Mononuclear cell (primary cell): Measurements from ENCODE around the gene C6orf47. TPM values are rescaled to one million over a fixed set of nuclear protein-coding genes. Genes with fewer than 3 reads are reported as not detected.
"Not testable (repeated sequence)": the region's sequence is repeated elsewhere in the genome, so short reads cannot be mapped to it uniquely, and the experiment has no call there.

Experiments
- H3K27me3 ChIP-seq: 2 replicates; pipeline ENCODE4 v1.6.0; 2011; ENCODE audit warnings: low read length, control low read depth; ENCODE audit not compliant: insufficient read depth
- H3K4me1 ChIP-seq: 2 replicates; pipeline ENCODE4 v1.5.1; 2011; ENCODE audit warnings: mild to moderate bottlenecking, low read length, control low read depth; ENCODE audit not compliant: insufficient read depth
- H3K4me3 ChIP-seq: 2 replicates; pipeline ENCODE4 v1.5.1; 2011; ENCODE audit warnings: mild to moderate bottlenecking, low read length, moderate library complexity
- H3K9me3 ChIP-seq: 2 replicates; pipeline ENCODE4 v1.5.1; 2011; ENCODE audit warnings: low read depth, mild to moderate bottlenecking, control low read depth, low read length
- total RNA-seq: library from RNA; depleted of rRNA; stranded (reverse); fragments of >200 nt; gene quantifications from one replicate; pipeline ENCODE4 v1.2.3, GENCODE V29; 2012

Gene C6orf47, protein sequence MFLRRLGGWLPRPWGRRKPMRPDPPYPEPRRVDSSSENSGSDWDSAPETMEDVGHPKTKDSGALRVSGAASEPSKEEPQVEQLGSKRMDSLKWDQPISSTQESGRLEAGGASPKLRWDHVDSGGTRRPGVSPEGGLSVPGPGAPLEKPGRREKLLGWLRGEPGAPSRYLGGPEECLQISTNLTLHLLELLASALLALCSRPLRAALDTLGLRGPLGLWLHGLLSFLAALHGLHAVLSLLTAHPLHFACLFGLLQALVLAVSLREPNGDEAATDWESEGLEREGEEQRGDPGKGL
- total RNA-seq, result 14.6 TPM

GRCh38 chr6:31660381-31661261 is at the start of gene C6orf47:
Gene C6orf47 (minus strand): TSS chr6:31660778. CDS start chr6:31659947, 831 bp downstream.
- Histone ChIP-seq H3K4me3 (peak within 1 kb of the TSS; percentile 86), H3K27me3 (no peaks in the 10 kb centered on the region), H3K4me1 (peaks cover 72% of the 10 kb centered on the region), H3K9me3 (no peaks in the 10 kb centered on the region)

GRCh38 chr6:31709157-31709556 is 48.6 kb upstream of the C6orf47 start:
- H3K9me3 ChIP-seq, H3K4me3 ChIP-seq, H3K27me3 ChIP-seq: not testable (repeated sequence)
- peaks cover 16% of the 10 kb centered on the region for H3K4me1 ChIP-seq

DNA sequence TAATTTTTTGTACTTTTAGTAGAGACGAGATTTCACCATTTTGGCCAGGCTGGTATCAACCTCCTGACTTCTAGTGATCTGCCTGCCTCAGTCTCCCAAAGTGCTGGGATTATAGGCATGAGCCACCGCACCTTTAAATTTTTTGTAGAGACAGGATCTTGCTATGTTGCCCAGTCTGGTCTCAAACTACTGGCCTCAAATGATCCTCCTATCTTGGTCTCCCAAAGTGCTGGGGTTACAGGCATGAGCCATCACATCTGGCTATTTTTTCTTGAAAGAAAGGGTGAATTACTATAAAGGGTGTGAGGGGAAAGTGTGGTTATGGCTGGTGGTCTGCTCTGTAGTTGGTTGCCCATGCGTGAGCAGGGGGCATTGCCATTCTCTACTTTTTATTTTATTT is 47.6 kb upstream of the C6orf47 start:
- Histone ChIP-seq H3K4me1 (peaks cover 23% of the 10 kb centered on the region), H3K27me3 (no peaks in the 10 kb centered on the region), H3K9me3 (no peaks in the 10 kb centered on the region), H3K4me3 (no peak overlapping the region)

GRCh38 chr6:31707701-31708100 is 47.1 kb upstream of the C6orf47 start:
- Histone ChIP-seq H3K9me3 (no peaks in the 10 kb centered on the region), H3K4me3 (no peak overlapping the region), H3K4me1 (peaks cover 23% of the 10 kb centered on the region), H3K27me3 (no peaks in the 10 kb centered on the region)

GRCh38 chr6:31706599-31706998 is 46.0 kb upstream of the C6orf47 start, which contains the start of gene LY6G6F:
Gene LY6G6F (plus strand): TSS chr6:31706866. CDS start chr6:31706907, 41 bp downstream.
- Histone ChIP-seq H3K4me1 (peaks cover 28% of the 10 kb centered on the region), H3K27me3 (no peaks in the 10 kb centered on the region), H3K9me3 (no peaks in the 10 kb centered on the region)

GRCh38 chr6:31705931-31706330 is 45.4 kb upstream of the C6orf47 start:
- Histone ChIP-seq H3K4me3 (no peak overlapping the region), H3K27me3 (no peaks in the 10 kb centered on the region), H3K4me1 (peaks cover 28% of the 10 kb centered on the region), H3K9me3 (no peaks in the 10 kb centered on the region)

More at GRCh38 chr6:31706599-31706998, 46.0 kb upstream of the C6orf47 start, which contains the start of gene LY6G6F:
- no peak within 1 kb of the TSS for H3K4me3 ChIP-seq

DNA sequence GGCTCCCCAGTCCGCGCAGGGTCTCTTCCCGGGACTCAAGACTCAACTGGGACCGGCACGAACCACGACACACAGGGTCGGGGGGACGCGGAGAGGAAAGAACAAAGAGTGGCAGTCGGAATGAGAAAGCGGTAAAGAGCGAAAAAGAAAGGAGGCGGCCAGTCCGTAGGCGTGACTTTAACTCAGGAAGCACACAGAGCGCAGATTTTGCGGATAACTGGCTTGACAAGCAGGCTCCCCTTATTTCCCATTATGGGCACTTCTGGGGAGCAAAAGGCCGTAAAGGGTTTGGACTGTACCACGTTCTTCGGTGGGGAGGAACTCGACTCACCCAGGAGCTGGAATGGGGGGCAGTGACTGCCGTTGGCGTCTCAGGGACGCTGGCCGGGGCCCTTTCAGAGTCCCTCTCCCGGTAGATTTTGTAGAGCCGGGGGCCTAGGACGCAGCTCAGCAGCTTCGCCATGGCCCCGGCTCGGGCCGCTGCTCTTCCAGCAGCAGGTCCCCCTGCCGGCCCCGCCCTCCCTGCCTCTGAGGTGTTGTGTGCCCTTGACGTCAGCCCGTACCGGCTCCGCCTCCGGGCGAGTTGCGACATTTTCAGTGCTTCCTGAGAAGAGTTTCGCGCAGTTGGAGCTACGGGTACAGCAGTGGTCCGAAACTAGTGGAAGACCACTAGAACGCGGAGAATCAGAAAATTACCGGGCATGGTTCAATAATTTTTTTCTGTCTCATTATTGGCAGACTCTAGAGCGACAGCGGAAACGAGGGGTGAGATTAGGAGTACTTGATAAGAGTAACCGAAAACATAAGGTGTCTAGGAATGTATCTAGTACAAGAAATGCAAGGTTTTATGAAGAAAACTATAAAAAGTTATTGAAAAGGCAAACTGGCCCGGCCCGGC is 42.5 kb upstream of the C6orf47 start, which contains the start of gene ABHD16A:
ABHD16A (minus strand) TSS at position 506 of the 898 bp plus-strand sequence; CDS start at position 463, 43 bp downstream.
- Histone ChIP-seq H3K27me3 (no peaks in the 10 kb centered on the region), H3K4me1 (peaks cover 26% of the 10 kb centered on the region), H3K9me3 (no peaks in the 10 kb centered on the region), H3K4me3 (peak within 1 kb of the TSS; percentile 92)

DNA sequence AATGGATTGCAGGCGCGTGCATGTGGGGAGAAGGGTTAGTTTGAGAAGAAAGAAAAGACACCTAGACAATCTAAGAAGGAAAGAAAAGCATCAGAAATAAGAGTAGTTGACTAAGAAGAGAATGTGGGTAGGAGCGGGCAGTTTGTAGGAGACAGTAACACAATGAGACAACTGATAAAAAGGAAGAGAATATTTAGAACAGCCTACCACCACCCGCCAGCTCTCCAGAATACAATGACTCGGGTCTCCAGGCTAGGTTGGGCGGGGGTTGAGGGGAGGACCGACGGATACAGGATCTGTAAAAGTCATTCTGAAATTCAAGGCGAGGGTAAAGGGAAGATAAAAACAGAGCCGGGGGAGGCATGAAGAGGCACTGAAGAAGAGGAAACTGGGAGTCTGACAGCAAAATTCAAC is 41.8 kb upstream of the C6orf47 start:
- Histone ChIP-seq H3K4me3 (peak overlapping the region; percentile 92), H3K9me3 (no peaks in the 10 kb centered on the region), H3K27me3 (no peaks in the 10 kb centered on the region)

DNA sequence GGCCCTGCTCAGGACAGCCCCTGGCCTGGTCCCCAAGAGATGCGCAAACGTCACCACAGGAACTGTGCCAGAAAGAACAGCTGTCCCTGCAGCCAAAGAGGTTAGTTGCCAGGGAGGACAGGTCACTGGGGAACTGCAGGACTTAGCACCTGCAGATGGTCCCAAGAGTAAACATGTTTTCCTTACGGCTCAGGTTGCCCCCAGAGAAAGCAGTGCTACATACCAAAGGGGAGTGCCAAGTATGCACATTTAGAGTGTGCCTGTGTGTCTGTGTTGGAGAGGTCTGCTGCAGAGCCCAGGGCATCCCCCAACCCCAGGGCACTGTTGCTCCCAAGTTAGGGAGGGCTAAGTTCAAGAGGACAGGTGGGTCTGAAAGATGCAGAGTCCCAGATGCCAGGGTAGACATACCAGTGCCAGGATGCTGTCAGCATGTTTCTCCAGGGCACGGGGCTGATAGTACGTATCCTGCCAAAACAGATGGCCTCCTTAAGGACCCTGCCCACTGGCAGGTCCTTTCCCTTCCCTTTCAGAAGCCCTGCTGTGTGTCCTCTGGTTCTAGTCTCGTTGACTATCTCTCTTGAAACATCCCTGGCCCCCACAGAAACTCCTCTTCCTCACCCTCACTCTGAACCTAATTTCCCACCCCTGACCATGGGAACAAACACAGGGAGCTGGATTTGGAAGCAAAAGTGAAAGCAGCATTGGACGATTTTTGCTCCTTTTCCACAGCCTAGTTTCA is 41.3 kb upstream of the C6orf47 start:
- H3K4me3 ChIP-seq, result peak overlapping the region; percentile 92
- peaks cover 26% of the 10 kb centered on the region for H3K4me1 ChIP-seq
- H3K27me3 ChIP-seq, result no peaks in the 10 kb centered on the region
- no peaks in the 10 kb centered on the region for H3K9me3 ChIP-seq

More for the DNA sequence above, 41.8 kb upstream of the C6orf47 start:
- peaks cover 26% of the 10 kb centered on the region for H3K4me1 ChIP-seq

GRCh38 chr6:31700740-31701401 is 40.3 kb upstream of the C6orf47 start:
- H3K4me1 ChIP-seq, result peaks cover 26% of the 10 kb centered on the region
- H3K4me3 ChIP-seq, result no peak overlapping the region
- H3K9me3 ChIP-seq, result no peaks in the 10 kb centered on the region

GRCh38 chr6:31697555-31697954 is 37.0 kb upstream of the C6orf47 start:
- H3K4me1 ChIP-seq, result peaks cover 19% of the 10 kb centered on the region
- no peaks in the 10 kb centered on the region for H3K27me3 ChIP-seq
- H3K4me3 ChIP-seq, result no peak overlapping the region
- no peaks in the 10 kb centered on the region for H3K9me3 ChIP-seq

More at GRCh38 chr6:31700740-31701401, 40.3 kb upstream of the C6orf47 start:
- H3K27me3 ChIP-seq, result no peaks in the 10 kb centered on the region

DNA sequence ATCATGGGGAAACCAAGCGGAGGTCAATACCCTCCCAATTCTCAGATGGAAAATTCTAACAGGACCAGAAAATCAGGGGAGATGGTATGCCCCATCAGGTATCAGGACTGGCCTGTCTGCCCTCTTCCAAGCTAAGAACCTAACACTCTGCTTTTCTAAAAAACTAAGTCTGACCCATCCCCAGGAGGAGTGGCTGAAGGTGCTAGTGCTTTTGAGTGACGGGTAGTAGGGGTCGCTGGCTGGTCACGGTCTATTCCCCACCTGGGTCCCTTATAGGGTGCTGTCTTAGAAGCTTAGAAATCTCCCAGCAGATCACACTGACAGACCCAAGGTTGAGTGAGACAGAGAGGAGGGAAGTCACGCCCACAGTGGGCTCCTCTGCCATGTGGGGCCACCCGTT is 33.0 kb upstream of the C6orf47 start:
- Histone ChIP-seq H3K4me1 (peaks cover 12% of the 10 kb centered on the region), H3K27me3 (no peaks in the 10 kb centered on the region), H3K4me3 (no peak overlapping the region), H3K9me3 (no peaks in the 10 kb centered on the region)

DNA sequence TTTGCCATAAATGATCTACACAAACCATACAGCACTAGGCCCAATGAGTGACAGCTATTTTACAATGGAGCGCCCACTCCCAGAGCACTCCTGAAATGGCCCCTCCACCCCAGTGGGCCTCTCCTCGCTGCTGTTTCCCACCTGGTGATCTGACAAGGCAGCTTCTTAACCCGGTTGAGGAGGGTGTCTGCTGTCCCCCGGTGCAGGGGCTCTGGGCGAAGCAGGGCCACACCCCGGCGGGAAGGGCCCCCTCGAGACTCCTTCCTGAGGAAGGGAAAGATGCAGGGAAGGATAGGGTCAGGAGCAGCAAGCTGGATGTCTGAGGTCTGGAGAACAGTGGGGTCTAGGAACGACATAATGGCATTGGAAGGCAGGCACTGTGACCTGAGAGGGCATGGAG is 32.3 kb upstream of the C6orf47 start:
- peaks cover 12% of the 10 kb centered on the region for H3K4me1 ChIP-seq
- H3K4me3 ChIP-seq, result no peak overlapping the region
- H3K27me3 ChIP-seq, result no peaks in the 10 kb centered on the region
- H3K9me3 ChIP-seq, result no peaks in the 10 kb centered on the region
